Thyroid gland (tissue), 4 donors: Measurements from ENCODE around the gene PLCB4.

Source experiments
- CTCF ChIP-seq, 6 experiments: fragments of 200-600 bp in 3 of 6; fragments of 450-650 bp in 3 of 6; sonication (generic) in 3 of 6; IDR thresholded peaks; one replicate each; pipeline ENCODE4 v1.5.1; 2016 to 2019; ENCODE audit warnings: antibody characterized with exemption in 6 of 6, mild to moderate bottlenecking in 2 of 6, inconsistent platforms in 1 of 6, moderate library complexity in 1 of 6
- POLR2A ChIP-seq, 2 donors: fragments of 450-650 bp; IDR thresholded peaks; one replicate each; pipeline ENCODE4 v1.6.1; 2017; ENCODE audit warnings: antibody characterized with exemption in 2 of 2, mild to moderate bottlenecking in 2 of 2, moderate library complexity in 1 of 2

GRCh38 chr20:9025011-9025410 lies 43.9 kb upstream of the PLCB4 start:
- TF ChIP-seq CTCF (IDR thresholded peaks at IDR 0.05), result no peak
- no peak for TF ChIP-seq POLR2A (IDR thresholded peaks at IDR 0.05)
